Right lung (tissue), 10 donors: Measurements from ENCODE around the gene CA7. TPM values are rescaled to one million over a fixed set of nuclear protein-coding genes. Genes with fewer than 3 reads are reported as not detected.
A peak's percentile ranks its signal among the peaks of the same experiment; 100 is the strongest.

Source experiments
- DNase-seq, 2 donors: peaks; one replicate each; pipeline ENCODE4 v3.0.0-alpha.2; 2013
- long read RNA-seq, 8 donors: transcript quantifications; one replicate each; lab custom pipeline, GENCODE V29; 2026
- polyA plus RNA-seq, 5 donors: library from polyadenylated mRNA; unstranded; fragments of 120-200 nt; gene quantifications; one replicate each; pipeline versions ENCODE4 v1.2.1 to v1.2.3, GENCODE V29; 2013; ENCODE audit warnings: inconsistent platforms in 1 of 5, low replicate concordance in 1 of 5; ENCODE audit not compliant: insufficient read length in 5 of 5, insufficient read depth in 1 of 5

The CA7 gene
- polyA plus RNA-seq: under 1 TPM in 1 of 5 donors, not detected in 4; 0.06 TPM
- long read RNA-seq, donor 1: 0 reads
- long read RNA-seq, donor 2: 0 reads
- long read RNA-seq, donor 3: 0 reads
- long read RNA-seq, donor 4: 0 reads
- long read RNA-seq, donor 5: 0 reads
- long read RNA-seq, donor 6: 0 reads
- long read RNA-seq, donor 7: 0 reads
- long read RNA-seq, donor 8: 0 reads

GRCh38 chr16:66844342-66845079, at the start of gene CA7:
TSS of gene CA7 (plus strand) at chr16:66844414. CDS start at chr16:66844488, 74 bp downstream.
- no peak for DNase-seq

- no peak for DNase-seq
Observed at GRCh38 chr16:66798161-66798560, 46.1 kb upstream of the CA7 start.

DNA sequence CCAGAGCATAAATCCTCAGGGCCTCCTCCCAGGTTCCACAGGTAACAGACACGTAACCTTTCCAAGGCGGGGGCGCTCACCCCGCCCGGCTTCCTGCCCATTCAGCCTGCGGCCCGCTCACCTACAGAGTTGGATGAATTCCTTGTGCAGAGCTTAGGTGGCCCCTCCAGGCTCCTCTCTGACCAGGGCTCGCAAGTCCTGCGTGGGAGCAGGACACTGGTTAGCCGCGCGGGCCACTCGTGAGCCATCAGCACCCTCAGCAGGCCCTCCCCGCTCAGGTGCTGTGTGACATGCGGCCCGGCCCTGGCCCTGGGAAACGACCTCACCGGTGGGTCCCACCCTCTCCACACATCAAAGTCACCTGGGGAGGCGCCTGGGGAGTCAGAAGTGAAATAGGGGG, 43.4 kb upstream of the CA7 start:
- no peak for DNase-seq

DNA sequence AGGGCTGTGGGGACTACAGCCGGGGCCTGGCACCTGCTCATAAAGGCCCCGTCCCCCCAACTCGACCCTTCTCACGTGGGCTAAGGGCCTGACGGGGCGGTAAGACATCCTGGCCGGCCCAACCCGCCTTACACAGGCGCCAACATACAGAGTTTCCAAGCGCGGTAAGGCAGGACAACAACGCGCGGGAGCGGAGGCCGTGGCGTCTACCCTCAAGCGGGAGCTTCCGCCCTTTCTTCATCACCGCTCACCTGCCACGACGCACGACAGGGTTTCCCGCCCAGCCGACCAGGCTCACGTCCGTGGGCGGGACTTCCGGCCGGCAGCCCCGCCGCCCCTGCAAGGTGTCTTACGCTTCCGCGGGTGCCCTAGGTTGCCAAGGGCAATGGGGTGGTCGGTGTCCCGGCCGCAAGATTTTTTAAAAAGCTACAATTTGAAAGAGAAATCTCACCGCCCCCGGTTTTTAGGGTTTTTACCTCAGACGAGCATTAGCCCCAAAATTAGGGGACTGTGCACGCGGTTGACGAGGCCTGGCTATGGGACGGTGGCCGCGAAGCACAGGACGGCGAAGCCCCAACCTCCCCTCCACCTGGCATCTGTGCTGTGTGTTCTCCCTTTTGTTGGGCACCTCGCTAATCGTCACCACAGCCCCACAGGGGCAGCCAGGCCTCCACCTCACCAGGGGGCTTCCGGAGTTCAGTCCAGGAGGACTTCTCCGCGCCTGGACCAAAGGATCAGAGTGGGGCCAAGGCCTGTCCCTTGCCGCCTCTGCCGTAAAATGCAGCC, 42.7 kb upstream of the CA7 start, which contains the start of gene TERB1:
TSS of gene TERB1 (minus strand) at position 265 of the 786 bp plus-strand sequence. CDS start 4,786 bp downstream, outside the sequence.
- no peak for DNase-seq

GRCh38 chr16:66802159-66802558, 42.1 kb upstream of the CA7 start:
- DNase-seq: no peak

- DNase-seq: no peak
Observed at GRCh38 chr16:66809765-66810164, 34.4 kb upstream of the CA7 start.

- no peak for DNase-seq
Observed at GRCh38 chr16:66810391-66810790, 33.8 kb upstream of the CA7 start.

- no peak for DNase-seq
Observed at GRCh38 chr16:66811043-66811442, 33.2 kb upstream of the CA7 start.

- DNase-seq: no peak
Observed at GRCh38 chr16:66814734-66815133, 29.5 kb upstream of the CA7 start.

DNA sequence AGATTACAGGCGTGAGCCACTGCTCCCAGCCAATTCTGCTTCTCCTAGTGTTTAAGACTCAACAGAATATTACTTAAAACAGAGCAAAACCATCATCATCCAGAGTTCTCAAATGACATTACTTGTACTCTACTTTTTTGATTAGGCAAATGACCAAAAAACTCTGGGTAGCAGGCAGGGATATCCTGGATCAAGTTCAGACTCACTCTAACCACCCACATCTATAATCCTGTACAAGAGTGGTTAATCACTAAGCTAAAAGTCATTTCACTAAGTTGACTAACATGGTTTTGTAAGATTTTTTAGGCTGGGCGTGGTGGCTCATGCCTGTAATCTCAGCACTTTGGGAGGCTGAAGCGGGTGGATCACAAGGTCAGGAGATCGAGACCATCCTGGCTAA, 20.2 kb upstream of the CA7 start:
- DNase-seq: no peak

GRCh38 chr16:66830422-66831404, 13.5 kb upstream of the CA7 start, which contains the start of gene NAE1:
TSS of gene NAE1 (minus strand) at chr16:66830976. CDS start at chr16:66830899, 77 bp downstream.
- peak; percentile 90 to 92 for DNase-seq

GRCh38 chr16:66832190-66832589, 12.0 kb upstream of the CA7 start:
- no peak for DNase-seq

DNA sequence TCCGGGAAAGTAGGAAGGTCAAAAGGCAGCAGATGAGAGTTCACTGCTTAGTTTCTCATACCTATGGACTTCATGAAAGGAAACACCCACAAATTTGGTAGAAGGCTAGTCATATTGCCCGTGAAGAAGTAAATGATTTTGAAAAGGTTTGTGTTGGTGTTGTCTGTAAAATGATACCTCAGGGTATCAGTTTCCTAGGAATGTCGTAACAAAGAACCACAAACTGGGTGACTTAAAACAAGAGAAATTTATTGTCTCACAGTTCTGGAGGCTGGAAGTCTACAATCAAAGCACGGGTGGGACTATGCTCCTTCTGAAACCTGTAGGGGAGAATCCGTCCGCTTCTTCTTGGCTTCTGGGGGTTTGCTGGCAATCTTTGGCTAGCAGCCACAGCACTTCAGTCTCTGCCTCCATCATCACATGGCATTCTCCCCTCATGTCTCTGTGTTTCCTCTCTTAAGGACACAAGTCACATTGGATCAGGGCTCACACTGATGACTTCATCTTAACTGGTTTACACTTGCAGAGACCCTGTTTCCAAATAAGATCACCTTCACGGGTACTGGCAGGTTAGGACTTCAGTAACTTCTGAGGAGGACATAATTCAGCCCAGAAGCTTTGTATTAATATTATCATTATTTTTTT, 11.4 kb upstream of the CA7 start:
- no peak for DNase-seq

DNA sequence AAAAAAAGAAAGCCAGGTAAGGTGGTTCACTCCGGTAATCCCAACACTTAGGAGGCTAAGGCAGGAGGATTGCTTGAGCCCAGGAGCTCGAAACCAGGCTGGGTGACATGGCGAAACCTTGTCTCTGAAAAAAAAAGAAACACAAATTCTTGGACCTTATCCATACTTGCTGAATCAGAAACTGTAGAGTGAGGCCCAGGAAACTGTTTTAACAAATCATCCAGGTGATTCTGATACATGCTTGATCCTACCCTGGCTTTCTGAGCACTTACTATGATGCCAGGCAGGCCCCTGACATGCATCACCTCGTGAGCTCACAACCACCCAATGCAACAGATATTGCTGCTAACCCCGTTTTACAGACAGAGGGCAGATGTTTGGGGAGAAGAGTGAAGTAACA, 9.5 kb upstream of the CA7 start:
- DNase-seq: no peak

DNA sequence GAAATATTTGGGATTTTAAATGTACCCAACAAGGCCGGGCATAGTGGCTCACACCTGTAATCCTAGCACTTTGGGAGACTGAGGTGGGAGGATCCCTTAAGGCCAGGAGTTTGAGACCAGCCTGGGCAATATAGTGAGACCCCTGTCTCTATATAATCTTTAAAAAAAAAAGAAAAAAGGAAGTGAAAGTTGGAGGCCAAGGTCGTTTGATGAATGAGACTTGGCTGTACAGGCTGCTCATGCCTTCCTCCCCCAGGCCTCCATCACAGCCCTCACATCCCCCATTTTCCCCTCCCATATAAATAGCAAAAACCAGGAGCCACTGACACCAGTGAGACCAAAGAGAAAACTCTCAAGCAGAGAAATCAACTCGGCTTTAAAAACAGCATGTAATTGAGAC, 3.3 kb upstream of the CA7 start:
- DNase-seq: no peak

- DNase-seq: no peak
Observed at GRCh38 chr16:66841366-66841765, 2.8 kb upstream of the CA7 start.

DNA sequence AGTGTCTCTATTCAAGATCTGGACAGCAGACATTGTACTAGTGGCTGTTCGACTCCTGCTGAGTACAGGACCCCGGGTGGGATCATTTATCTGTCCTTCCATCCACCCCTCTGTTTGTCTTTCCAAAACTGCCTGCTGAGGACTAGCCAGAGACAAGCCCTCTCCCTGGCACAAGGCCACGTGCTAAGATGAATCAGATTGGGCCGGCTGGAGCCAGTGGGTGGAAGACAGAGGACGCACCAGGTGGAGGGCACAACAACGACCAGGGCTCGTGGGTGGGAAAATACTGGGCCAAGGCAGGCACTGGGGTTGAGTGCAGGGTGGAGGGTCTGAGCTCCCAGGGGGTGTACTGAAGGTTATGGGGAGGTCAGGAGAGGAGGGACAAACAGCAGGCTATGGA, 1.4 kb upstream of the CA7 start:
- no peak for DNase-seq

DNA sequence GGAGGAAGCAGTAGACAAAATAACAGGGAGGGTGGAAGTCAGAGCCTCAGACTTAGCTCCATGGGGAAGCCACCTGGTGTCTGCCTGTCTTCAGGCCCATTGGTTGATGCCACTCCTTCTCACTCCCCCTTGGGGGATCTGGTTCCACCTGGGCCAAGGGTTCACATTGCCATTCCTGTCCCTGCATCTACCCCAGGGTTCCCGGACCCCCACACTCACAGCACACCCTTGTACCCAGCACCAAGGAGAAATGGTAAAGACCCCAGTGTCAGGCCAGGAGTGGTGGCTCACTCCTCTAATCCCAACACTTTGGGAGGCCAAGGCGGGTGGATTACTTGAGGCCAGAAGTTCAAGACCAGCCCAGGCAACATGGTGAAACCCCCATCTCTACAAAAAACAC, 1.0 kb upstream of the CA7 start:
- no peak for DNase-seq

- DNase-seq: no peak
Observed at GRCh38 chr16:66844009-66844341, 239 bp upstream of the CA7 start.

GRCh38 chr16:66845080-66845410, 831 bp downstream of the CA7 start:
- DNase-seq: no peak

- DNase-seq: no peak
Observed at GRCh38 chr16:66845791-66846221, 1.6 kb downstream of the CA7 start.
